Measurements from ENCODE around the gene DRC3.
"Not testable (repeated sequence)": the region's sequence is repeated elsewhere in the genome, so short reads cannot be mapped to it uniquely, and the experiment has no call there.

The DRC3 gene
- total RNA-seq, result 0.91 to 1.8 (median 1.3) reads per million in 4 experiments

GRCh38 chr17:17972126-17972951 is at the start of gene DRC3, which contains the start of gene TOM1L2:
Gene DRC3 (plus strand): TSS chr17:17972862. CDS start chr17:17977599, 4,737 bp downstream.
Gene TOM1L2 (minus strand): TSS chr17:17972400. CDS start chr17:17972313, 87 bp downstream.
- DNase-seq, result peak; percentile 100

- DNase-seq, result no peak
These were observed 48.4 kb upstream of the DRC3 start for GRCh38 chr17:17924131-17924856.

- no peak for DNase-seq
These were observed 47.8 kb upstream of the DRC3 start for GRCh38 chr17:17924857-17925250.

- DNase-seq, result no peak
These were observed 46.6 kb upstream of the DRC3 start for GRCh38 chr17:17926036-17926435.

GRCh38 chr17:17926840-17927449 is 45.7 kb upstream of the DRC3 start:
- no peak for DNase-seq

GRCh38 chr17:17928398-17929287 is 44.0 kb upstream of the DRC3 start:
- DNase-seq, result no peak

GRCh38 chr17:17929655-17930380 is 42.8 kb upstream of the DRC3 start:
- DNase-seq, result no peak

GRCh38 chr17:17930674-17931073 is 42.0 kb upstream of the DRC3 start:
- no peak for DNase-seq

GRCh38 chr17:17931159-17931558 is 41.5 kb upstream of the DRC3 start:
- DNase-seq, result no peak

- DNase-seq, result no peak
These were observed 38.9 kb upstream of the DRC3 start for GRCh38 chr17:17933775-17934174.

- DNase-seq, result no peak
These were observed 38.4 kb upstream of the DRC3 start for GRCh38 chr17:17934214-17934613.

GRCh38 chr17:17934806-17935205 is 37.9 kb upstream of the DRC3 start:
- DNase-seq, result no peak

GRCh38 chr17:17935321-17936271 is 37.1 kb upstream of the DRC3 start:
- no peak for DNase-seq

GRCh38 chr17:17937201-17937853 is 35.3 kb upstream of the DRC3 start:
- no peak for DNase-seq

- DNase-seq, result no peak
These were observed 34.7 kb upstream of the DRC3 start for GRCh38 chr17:17937958-17938357.

- no peak for DNase-seq
These were observed 34.1 kb upstream of the DRC3 start for GRCh38 chr17:17938388-17939107.

- not testable (repeated sequence) for DNase-seq
These were observed 32.7 kb upstream of the DRC3 start for GRCh38 chr17:17939941-17940340.

GRCh38 chr17:17940441-17940911 is 32.2 kb upstream of the DRC3 start:
- DNase-seq, result no peak

GRCh38 chr17:17941015-17941414 is 31.6 kb upstream of the DRC3 start:
- no peak for DNase-seq

Data from effector CD8-positive, alpha-beta T cell (primary cell).